Endothelial cell (in vitro differentiated cells): ENCODE results near the gene SLC22A16. TPM values are rescaled to one million over a fixed set of nuclear protein-coding genes. Genes with fewer than 3 reads are reported as not detected.
A peak's percentile ranks its signal among the peaks of the same experiment; 100 is the strongest.

Experiments used
- DNase-seq: peaks from one replicate; pipeline ENCODE4 v3.0.0; 2021; ENCODE audit warnings: low spot score
- H3K27ac Mint-ChIP-seq: one replicate; pipeline ENCODE4 v1.8.0; 2021; ENCODE audit warnings: mixed read lengths, inconsistent platforms; ENCODE audit not compliant: unreplicated experiment
- H3K27me3 Mint-ChIP-seq: one replicate; pipeline ENCODE4 v1.8.0; 2021; ENCODE audit warnings: mild to moderate bottlenecking, moderate library complexity, mixed read lengths, inconsistent platforms; ENCODE audit not compliant: unreplicated experiment
- H3K36me3 Mint-ChIP-seq: one replicate; pipeline ENCODE4 v1.8.0; 2021; ENCODE audit warnings: mild to moderate bottlenecking, low read depth, mixed read lengths, inconsistent platforms; ENCODE audit not compliant: unreplicated experiment
- H3K4me1 Mint-ChIP-seq: one replicate; pipeline ENCODE4 v1.8.0; 2021; ENCODE audit warnings: mild to moderate bottlenecking, mixed read lengths, inconsistent platforms; ENCODE audit not compliant: unreplicated experiment
- H3K4me3 Mint-ChIP-seq: one replicate; pipeline ENCODE4 v1.8.0; 2021; ENCODE audit warnings: mild to moderate bottlenecking, mixed read lengths, inconsistent platforms; ENCODE audit not compliant: unreplicated experiment
- H3K9me3 Mint-ChIP-seq: one replicate; pipeline ENCODE4 v1.8.0; 2021; ENCODE audit warnings: mixed read lengths, inconsistent platforms; ENCODE audit not compliant: unreplicated experiment
- CTCF ChIP-seq: fragments of 200-600 bp; sonication (generic); IDR thresholded peaks from one replicate; pipeline ENCODE4 v1.5.0; 2021; ENCODE audit warnings: antibody characterized with exemption; ENCODE audit not compliant: unreplicated experiment
- total RNA-seq: library from RNA; stranded (reverse); fragmentation: NEBNext Ultra II Directional; extraction: Animal tissue kit (Norgen Biotek cat#: 25700); gene quantifications from one replicate; pipeline ENCODE4 v1.2.1, GENCODE V29; 2021; ENCODE audit not compliant: unreplicated experiment

Gene SLC22A16
- total RNA-seq, 1 donor from 2014 or later = 0.54 TPM

GRCh38 chr6:110392727-110393126, 83.7 kb downstream of the SLC22A16 start:
- H3K9me3 Mint-ChIP-seq = no peaks in the 10 kb centered on the region
- no peaks in the 10 kb centered on the region for H3K27me3 Mint-ChIP-seq
- H3K4me3 Mint-ChIP-seq = no peak overlapping the region
- H3K27ac Mint-ChIP-seq = no peak overlapping the region
- DNase-seq = no peak
- TF ChIP-seq CTCF = no peak
- H3K36me3 Mint-ChIP-seq = no peaks in the 10 kb centered on the region
- peaks cover 24% of the 10 kb centered on the region for H3K4me1 Mint-ChIP-seq

- H3K27me3 Mint-ChIP-seq = no peaks in the 10 kb centered on the region
- no peak overlapping the region for H3K4me3 Mint-ChIP-seq
- no peaks in the 10 kb centered on the region for H3K9me3 Mint-ChIP-seq
- peak overlapping the region; percentile 83 for H3K27ac Mint-ChIP-seq
- H3K4me1 Mint-ChIP-seq = peaks cover 34% of the 10 kb centered on the region
- TF ChIP-seq CTCF = no peak
- H3K36me3 Mint-ChIP-seq = no peaks in the 10 kb centered on the region
- no peak for DNase-seq
Measured at GRCh38 chr6:110390404-110390803, 86.0 kb downstream of the SLC22A16 start.

- Mint-ChIP-seq H3K9me3 (no peaks in the 10 kb centered on the region), H3K27ac (peak overlapping the region; percentile 83), H3K4me3 (no peak overlapping the region), H3K36me3 (no peaks in the 10 kb centered on the region), H3K4me1 (peaks cover 34% of the 10 kb centered on the region), H3K27me3 (no peaks in the 10 kb centered on the region)
- TF ChIP-seq CTCF = no peak
- DNase-seq = peak; percentile 22
Measured at GRCh38 chr6:110389689-110390382, 86.6 kb downstream of the SLC22A16 start.

- H3K27ac Mint-ChIP-seq = no peak overlapping the region
- no peak for DNase-seq
- no peaks in the 10 kb centered on the region for H3K36me3 Mint-ChIP-seq
- H3K4me3 Mint-ChIP-seq = no peak overlapping the region
- H3K9me3 Mint-ChIP-seq = no peaks in the 10 kb centered on the region
- no peaks in the 10 kb centered on the region for H3K27me3 Mint-ChIP-seq
- H3K4me1 Mint-ChIP-seq = peaks cover 34% of the 10 kb centered on the region
- TF ChIP-seq CTCF = no peak
Measured at GRCh38 chr6:110387986-110388385, 88.4 kb downstream of the SLC22A16 start.

GRCh38 chr6:110385458-110385863, 91.0 kb downstream of the SLC22A16 start:
- Mint-ChIP-seq H3K27ac (peak overlapping the region; percentile 27), H3K36me3 (no peaks in the 10 kb centered on the region), H3K9me3 (no peaks in the 10 kb centered on the region), H3K4me1 (peaks cover 30% of the 10 kb centered on the region), H3K4me3 (no peak overlapping the region), H3K27me3 (no peaks in the 10 kb centered on the region)
- no peak for TF ChIP-seq CTCF
- no peak for DNase-seq
